Measurements from ENCODE around the gene G6PC3.
A peak's percentile ranks its signal among the peaks of the same experiment; 100 is the strongest.
"Not testable (repeated sequence)": the region's sequence is repeated elsewhere in the genome, so short reads cannot be mapped to it uniquely, and the experiment has no call there.

Gene G6PC3

DNA sequence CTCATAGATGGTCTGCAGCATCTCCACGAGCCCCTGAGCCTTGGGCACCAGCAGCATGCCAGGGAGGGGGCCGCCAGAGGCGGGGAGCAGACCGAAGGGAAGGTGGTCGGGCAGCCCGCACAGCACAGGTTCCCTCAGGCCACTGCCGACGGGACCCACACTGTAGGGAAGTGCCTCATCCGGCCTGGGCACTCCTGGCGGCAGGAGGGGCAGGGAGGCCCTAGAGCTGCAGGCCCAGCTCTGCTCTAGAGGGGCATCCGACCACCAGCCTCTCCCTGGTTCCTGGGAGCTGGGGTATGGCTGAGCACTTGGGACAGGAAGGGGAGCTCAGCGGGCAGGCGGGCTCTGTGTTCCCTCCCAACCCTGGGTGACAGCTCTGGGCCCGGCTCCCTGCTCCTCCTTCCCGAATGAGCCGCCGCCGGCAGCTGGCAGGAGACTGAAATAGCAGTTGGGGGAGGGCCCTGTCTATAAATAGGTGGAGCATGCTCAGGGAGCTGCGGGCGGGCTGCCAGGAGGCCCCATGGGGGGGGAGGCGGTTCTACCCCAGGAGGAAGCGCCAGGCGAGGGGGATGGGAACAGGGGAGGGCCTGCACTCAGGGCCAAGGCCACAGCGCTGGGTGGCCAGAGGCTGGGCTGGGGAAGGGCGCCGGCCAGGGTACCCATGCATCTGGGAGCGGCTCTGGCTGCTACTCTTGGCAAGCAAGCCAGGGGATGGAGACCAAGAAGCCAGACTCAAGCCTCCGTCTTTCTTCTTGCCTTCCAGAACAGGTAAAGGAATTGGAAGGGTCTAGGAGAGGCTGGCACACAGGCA, 40.5 kb downstream of the G6PC3 start:
- DNase-seq = peak; percentile 91

GRCh38 chr17:44111777-44112176, 41.2 kb downstream of the G6PC3 start:
- DNase-seq = no peak

DNA sequence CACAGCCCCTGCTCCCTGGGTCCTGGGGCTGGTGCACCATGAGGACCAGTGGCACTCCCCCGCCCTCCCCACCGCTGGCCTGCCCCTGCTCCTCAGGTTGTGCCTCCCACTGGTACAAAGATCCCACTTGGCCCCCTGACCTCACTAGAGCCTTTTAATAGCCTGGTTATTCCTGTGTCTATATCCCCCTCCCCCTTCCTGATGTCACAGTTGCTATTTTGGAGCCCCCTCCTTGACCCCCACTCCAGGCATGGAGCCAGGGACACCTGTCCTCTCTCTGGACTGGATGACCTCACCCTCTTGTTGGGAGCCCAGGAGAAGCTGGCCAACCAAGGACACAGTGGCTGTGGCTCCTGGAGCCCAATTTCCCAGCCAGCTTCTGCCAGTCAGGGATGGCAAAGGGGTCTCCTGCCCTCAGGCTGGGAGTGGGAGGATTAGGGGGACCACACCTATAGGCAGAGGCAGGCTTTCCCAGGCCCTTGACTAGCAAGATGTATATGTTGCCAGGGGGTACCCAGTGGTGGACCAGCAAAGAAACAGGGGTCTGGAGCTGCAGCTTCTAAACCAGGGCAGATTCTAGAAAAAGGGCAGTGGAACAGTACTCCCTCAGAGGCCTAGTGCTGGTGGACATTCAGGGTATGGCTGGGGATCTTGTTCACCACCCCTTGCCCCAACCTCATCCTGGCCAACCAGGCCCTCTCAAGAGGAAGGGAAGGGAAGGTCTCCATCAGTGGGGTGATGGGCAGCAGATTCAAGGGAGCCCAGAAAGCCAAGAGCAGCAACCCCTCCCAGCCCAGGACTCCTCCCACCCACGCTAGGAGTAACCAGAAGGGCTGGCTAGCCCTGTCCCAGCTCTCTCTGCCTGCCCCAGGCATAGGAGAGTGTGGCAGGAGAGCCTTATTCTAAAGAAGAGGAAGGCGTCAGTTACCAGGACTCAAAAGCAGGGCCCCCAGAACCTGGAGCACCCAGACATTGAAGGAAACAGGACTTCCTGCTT, 42.0 kb downstream of the G6PC3 start:
- DNase-seq = no peak

DNA sequence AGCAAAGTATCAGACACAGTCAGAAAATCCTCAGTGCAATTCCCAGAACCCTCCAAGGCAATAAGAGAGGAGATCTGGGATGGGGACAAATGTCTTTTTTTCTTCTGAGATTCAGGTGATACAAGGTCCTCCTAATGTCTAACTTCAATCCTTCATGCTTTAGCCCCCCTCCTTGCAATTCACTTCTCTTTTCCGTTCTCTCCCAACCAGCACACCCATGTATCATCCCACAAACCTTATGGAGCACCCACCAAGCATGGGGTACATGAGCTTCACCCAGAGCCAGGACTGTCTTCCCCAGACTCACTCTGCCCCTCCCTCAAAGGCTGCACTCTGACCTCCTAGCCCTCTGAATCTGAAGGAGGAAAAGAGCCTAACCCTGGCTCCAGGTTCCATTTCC, 42.8 kb downstream of the G6PC3 start:
- no peak for DNase-seq

GRCh38 chr17:44113868-44114840, 43.6 kb downstream of the G6PC3 start:
- DNase-seq = no peak

DNA sequence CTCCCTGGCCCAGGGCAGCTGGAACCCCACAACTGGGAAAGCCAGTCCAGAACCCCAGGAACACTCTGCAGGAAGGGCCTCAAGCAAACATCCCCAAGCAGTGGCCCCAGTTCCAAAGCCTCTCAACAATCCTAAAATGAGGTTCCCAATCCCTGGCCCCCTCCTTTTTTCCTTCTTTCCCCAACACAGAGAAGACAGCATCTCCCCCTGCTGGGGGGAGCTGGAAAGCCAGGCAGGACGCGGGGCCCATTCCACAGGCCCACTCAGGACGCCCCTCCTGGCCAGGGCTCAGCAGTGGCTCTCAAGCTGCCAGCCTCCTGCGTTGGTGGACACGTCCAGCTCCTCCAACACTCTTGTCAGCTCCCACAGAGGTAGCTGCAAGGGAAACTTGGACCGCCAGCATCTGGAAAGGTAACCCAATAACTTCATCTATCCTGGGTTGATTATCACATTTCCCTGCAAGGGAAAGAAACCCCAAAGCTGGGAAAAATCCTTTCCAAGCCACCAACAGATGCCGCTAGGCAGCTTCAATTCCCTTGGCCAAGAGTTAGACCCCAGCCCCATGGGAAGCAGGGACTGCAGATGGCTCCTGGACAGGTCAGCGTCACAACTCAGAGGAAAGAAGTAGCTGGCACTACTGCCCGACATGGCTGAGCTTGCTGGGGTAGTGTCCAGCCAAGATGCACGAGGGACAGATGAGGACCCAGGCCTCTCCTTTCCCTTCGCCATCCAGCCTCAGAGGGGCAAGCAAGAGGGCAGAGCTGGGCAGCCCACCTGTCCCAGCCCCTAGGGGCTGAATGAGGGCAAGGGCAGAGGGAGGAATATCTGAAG, 45.3 kb downstream of the G6PC3 start:
- no peak for DNase-seq

DNA sequence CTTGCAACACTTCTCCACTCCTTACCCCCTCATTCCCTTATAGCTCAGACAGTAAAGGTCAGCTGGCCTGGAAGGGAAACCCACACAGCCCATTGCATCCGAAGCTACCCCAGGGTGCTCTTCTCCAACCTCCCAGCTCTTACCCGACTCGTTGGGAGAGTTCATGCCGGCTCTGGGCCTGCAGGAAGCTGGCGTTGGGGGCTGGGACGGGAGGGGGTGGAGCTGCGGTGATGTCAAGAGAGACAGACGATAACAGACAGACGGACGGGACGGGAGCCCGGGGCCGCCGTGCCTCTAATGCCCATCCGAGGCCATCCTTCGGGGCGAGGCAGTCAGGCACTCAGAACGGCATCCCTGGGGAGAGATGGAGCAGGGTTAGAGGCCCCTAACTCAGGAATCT, 46.8 kb downstream of the G6PC3 start:
- DNase-seq = no peak

- no peak for DNase-seq
These were observed 48.0 kb downstream of the G6PC3 start for GRCh38 chr17:44118427-44119050.

DNA sequence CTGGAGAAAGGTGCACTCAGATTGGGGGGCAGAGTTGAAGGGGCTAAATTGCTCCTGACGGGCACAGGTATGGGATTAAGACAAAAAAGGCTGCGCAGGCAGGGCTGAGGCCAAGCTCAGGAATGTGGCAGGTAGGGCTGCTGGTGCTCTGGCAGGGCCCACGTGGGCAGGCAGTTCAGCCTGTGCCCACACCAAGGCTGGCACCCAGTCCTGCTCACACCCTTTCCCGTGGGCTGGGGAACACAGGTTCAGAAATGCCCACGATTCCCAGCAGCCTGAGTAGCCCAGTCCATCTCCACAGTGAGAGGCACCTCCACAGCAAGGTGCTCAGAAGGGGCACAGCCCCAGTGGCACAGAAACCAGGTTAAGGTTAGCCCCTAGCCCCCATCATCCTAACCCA, 48.5 kb downstream of the G6PC3 start:
- DNase-seq = no peak

- no peak for DNase-seq
These were observed 49.3 kb downstream of the G6PC3 start for GRCh38 chr17:44119798-44120197.

DNA sequence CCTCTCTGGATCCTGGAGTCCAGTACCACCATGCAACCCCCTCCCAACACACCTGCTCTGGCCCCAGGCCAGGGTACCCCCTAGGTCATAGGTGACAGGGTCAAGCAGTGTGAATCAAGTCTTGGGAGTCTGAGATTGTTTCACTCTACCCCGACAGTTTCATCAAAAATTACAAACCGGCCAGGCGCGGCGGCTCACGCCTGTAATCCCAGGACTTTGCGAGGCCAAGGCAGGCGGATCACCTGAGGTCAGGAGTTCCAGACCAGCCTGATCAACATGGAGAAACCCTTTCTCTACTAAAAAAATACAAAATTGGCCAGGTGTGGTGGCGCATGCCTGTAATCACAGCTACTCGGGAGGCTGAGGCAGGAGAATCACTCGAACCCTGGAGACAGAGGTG, 49.7 kb downstream of the G6PC3 start:
- DNase-seq = not testable (repeated sequence)

DNA sequence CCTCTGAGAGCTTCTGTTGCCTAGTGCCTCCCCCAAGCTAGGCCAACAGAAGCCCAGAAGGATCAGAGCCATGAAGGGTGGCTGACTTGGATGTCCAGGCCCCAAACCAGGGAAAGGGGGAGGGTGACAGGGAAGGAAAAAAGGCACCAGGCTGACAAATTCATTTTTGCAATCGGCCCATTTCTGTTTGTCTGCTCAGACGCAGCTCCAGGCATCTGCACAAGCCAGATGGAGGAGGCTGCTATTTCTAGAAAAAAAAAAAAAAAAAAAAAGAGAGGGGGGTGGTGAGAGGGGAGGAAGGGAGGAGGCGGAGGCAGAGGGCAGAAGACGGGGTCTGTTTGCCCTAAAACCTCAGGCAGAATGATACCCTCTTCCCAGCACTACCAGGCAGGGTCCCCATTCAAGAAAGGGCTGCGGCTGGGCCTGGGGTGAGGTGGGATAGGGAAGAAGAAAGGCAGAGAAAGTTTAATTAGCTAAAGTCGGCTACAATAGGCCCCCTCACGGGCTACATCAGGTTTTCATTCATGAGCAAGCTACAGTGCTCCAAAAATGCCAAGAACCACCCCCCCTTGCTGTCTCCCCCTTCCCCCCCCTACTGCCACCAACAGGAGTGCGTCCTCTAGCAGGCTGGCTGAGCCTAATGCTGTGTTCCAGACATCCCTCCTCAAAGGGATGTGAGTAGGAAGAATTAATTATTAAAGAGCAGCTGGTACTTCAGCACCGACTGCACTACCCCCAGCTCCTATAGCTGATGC, 50.5 kb downstream of the G6PC3 start:
- DNase-seq = no peak

- no peak for DNase-seq
These were observed 51.7 kb downstream of the G6PC3 start for GRCh38 chr17:44121997-44122815.

DNA sequence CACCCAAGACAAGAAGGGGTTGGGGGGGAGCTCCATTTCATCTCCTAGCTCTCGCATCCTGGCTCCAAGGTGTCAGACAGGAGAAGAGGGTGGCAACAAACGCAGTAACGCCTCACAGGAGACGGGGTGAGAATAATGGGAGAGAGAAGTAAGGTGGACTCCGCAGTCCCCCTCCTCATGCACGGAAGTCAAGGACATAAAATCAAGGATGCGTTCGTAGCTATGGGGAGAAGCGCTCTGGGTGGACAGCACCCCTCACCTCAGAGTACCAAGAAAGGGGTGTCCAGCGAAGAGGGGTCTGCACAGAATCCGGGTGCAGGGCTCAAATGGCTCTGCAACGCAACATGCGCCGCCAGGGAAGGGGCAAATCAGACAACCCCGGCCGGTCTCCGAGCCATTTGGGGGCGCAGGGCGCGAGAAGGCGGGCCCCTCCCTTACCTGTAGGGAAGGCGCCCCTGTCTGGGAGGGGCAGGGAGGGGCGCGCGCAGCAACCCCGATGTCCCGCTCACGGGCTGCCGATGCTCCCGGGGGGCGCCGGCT, 52.4 kb downstream of the G6PC3 start:
- DNase-seq = no peak

DNA sequence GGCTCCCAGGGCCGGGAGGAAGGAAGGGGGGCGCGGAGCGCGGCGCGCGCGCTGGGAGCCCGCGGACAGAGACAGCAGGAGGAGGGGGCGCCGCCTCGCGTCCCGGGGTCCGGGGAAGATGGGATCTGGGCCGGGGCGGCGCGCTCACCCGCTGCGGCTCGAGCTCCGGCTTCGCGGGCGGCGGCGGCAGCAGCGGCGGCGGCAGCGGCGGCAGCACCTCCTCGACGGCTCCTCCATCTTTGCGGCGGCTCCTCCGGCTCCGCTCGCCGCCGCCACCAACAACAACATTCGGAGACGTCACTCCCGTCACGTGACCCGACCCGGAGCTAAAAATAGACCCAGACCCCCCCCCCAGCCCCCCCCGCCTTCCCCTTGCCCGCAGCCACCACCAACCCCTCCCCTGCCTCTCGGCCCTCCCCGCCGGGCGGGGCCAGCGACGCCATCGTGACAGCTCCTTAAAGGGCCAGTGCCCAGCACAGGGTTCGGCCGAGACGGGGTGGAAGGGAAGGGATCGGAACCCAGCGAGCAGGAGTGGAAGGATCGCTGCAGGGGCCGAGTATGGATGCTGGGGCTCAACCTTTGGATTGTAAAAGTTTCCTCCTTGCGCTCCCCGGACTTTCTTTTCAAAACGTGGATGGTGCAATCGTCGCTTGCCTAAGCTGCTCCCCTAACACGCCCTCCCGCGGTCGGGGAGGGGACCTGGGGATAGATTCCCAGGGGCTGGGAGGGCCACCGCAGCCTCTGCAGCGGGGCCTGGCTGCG, 53.0 kb downstream of the G6PC3 start, which contains the start of gene HDAC5:
Gene HDAC5, minus strand, starts transcription at position 286 of the 762 bp plus-strand sequence. CDS start 6,126 bp downstream, outside the sequence.
- peak; percentile 82 for DNase-seq

DNA sequence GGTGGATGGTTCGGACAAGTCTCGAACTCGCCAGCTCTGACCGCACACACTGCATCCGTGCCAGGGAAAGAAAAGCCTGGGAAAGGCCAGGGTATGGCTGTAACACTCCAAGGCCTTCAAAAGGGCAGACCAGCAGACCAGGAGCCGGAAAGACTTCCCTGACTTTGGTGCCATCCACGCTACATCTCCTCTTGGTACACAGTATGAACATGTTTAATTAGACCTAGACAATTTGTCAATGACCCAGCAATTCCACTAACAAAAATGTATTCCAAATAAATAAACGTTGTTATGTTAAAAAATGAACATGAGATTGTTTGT, 53.5 kb downstream of the G6PC3 start:
- DNase-seq = no peak

All from NCI-H510A treated with DMSO at 0.1 percent for 48 hours (cell line).